ENCODE measurements around the gene RAB11FIP3.

GRCh38 chr16:548586-548985, 123.1 kb downstream of the RAB11FIP3 start:
- TF ChIP-seq CTCF (IDR thresholded peaks at IDR 0.05) (no peak), POLR2A (IDR thresholded peaks at IDR 0.05) (no peak)
